Right cardiac atrium (tissue), 5 donors: ENCODE results near the gene BAMBI. TPM values are rescaled to one million over a fixed set of nuclear protein-coding genes. Genes with fewer than 3 reads are reported as not detected.

ENCODE experiments used
- ATAC-seq, 2 donors: fragments of 200-7000 bp; cut with Tn5 transposase; one replicate each; pipeline versions ENCODE4 v1.8.0 to v1.9.1; 2020; ENCODE audit warnings: moderate library complexity in 2 of 2, mild to moderate bottlenecking in 1 of 2
- DNase-seq, 3 donors: peaks; one replicate each; pipeline ENCODE4 v3.0.0-alpha.2; 2020
- H3K27ac ChIP-seq: one replicate; pipeline ENCODE4 v1.5.1; 2013; ENCODE audit warnings: mild to moderate bottlenecking, low read length, control low read depth, moderate library complexity
- H3K27me3 ChIP-seq: one replicate; pipeline ENCODE4 v1.6.1; 2013; ENCODE audit not compliant: control insufficient read depth, insufficient read depth
- H3K4me1 ChIP-seq: one replicate; pipeline ENCODE4 v1.6.1; 2013; ENCODE audit warnings: low read length; ENCODE audit not compliant: control insufficient read depth, insufficient read depth
- H3K4me3 ChIP-seq: one replicate; pipeline ENCODE4 v1.5.1; 2013; ENCODE audit warnings: low read length, control low read depth
- H3K9me3 ChIP-seq: one replicate; pipeline ENCODE4 v1.6.1; 2013; ENCODE audit warnings: low read length; ENCODE audit not compliant: control insufficient read depth
- WGBS: extraction: QIAGEN DNeasy Blood & Tissue Kit; methylation state at CpG from one replicate; pipeline ENCODE4 v1.1.7; 2013; 5-methylcytosine and 5-hydroxymethylcytosine counted together
- intact Hi-C, 4 donors: fragments of 100-400 bp; cut with DNase I; formaldehyde crosslinking; loops; one replicate each; pipeline versions ENCODE4 v1.11.0 to v1.14.0; 2022 to 2023
- polyA plus RNA-seq: library from polyadenylated mRNA; stranded (reverse); fragments of 200-250 nt; gene quantifications from one replicate; pipeline ENCODE4 v1.2.3, GENCODE V29; 2013
- total RNA-seq, 4 donors: library from RNA; stranded (reverse); fragmentation: NEBNext Ultra II Directional; extraction: Animal tissue kit (Norgen Biotek cat#: 25700); gene quantifications; one replicate each; pipeline ENCODE4 v1.2.1, GENCODE V29; 2021
- donor health status: healthy with polysubstance abuse.
- donor health status: DM: no; HTN: yes; CAD: no.
- donor health status: DM: no; HTN: no; CAD: no.
- donor health status: DM: no; HTN: yes; CAD: no; lungs with severe emphysema.
- donor health status: DM: yes; HTN: yes; CAD: no.

Gene BAMBI
- total and polyA plus RNA-seq, 5 donors, result 24.2 to 45.3 (median 35.1) TPM

DNA sequence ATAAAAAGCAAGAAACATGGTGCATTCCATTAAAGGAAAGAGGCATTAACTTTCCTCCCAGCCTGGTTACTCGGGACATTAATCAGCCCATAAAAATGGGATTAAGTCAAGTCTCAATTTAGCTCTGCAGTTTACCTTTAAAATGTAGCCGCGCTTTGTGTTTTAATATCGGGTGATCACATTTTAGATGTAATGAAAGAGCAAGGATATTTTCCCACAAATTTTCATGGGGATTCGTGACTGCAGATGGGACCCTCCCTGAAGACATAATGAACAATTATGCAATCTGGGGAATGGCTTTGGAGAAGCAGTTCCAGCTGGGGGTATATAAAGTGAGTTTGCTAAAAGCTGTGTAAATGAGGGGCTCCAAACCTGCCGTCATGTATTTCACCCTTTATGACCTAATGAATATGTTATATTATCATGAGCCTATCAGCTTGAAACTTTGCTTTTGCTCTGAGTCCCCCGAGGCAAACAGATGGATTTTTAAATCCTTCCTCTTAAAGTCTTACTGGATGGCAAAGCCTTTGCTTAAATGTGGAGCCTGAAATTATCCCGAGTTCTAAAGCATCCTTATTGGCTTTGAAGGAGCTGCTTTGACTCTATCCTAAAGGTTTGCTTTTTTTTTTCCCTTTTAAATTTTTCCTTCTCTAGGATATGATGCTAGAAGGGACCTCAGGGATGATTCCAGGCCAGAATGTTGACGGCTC lies 31.8 kb downstream of the BAMBI start:
- no peak overlapping the region for H3K4me3 ChIP-seq
- ATAC-seq (no peak), DNase-seq (no peak)
- no peaks in the 10 kb centered on the region for H3K9me3 ChIP-seq
- no peaks in the 10 kb centered on the region for H3K4me1 ChIP-seq
- H3K27ac ChIP-seq, result no peak overlapping the region
- 83% methylated on average over 9 of the region's 9 CpGs for WGBS
- intact Hi-C loops, result no loop called here
- no peaks in the 10 kb centered on the region for H3K27me3 ChIP-seq

DNA sequence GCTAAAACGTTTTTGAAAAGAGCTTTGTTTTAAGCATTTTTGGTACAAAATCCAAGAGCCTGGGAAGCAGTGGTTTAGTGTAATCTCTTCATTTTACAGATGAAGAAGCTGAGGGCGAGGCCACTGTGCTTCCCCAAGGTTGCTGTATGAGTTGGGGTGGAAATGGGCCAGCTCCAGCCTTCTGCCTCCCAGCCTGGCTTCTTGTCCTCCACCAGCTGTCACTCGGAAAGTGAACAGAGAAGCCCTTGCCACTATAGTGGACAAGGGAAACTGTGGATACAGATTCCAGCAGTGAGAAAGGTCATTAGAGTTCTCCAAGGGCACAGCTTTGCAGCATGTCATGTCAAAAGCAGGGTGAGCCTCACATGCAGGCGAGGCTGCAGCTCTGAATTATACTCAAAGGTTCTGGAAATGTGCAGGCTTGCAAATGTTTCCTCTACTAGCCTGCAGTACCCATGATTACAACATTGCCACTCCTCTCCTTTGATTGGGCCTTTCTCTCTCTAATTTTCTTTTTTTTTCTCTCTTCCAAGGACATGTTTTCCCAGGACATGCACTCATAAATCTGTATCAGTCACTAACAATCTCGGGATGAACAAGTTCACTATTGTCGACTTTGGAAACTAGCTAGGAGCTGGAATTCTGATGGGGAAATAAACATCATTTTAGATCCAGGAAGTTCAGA lies 33.0 kb downstream of the BAMBI start:
- Histone ChIP-seq H3K9me3 (no peaks in the 10 kb centered on the region), H3K27ac (no peak overlapping the region), H3K4me1 (no peaks in the 10 kb centered on the region), H3K27me3 (no peaks in the 10 kb centered on the region), H3K4me3 (no peak overlapping the region)
- WGBS, result 57% methylated on average over 6 of the region's 6 CpGs
- DNase-seq (peak; percentile 33 to 77 (median 68)), ATAC-seq (peak; percentile 38 to 39)
- intact Hi-C loops, result no loop called here

DNA sequence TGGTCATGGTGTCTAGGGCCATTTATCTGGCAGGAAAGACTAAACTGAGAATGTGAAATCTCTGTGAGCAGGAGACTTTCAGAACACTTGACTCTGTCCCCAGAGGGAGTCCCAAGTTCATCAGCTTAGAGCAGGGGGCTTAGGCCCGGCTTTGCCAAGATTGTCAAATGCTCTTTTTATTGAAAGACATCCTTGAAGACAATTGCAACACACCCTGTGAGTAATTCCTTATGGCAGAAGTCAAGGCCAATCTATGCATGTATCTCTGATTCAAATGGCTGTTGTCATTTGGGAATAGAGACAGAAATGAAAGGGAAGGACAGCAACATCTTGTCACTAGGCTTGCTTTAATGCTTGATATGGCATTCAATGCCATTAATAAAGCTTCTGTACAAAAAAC lies 33.7 kb downstream of the BAMBI start:
- DNase-seq (peak in 1 of 3 donors; percentile 54), ATAC-seq (no peak)
- intact Hi-C loops, result no loop called here
- H3K27ac ChIP-seq, result peak overlapping the region; percentile 46
- no peak overlapping the region for H3K4me3 ChIP-seq
- no peaks in the 10 kb centered on the region for H3K27me3 ChIP-seq
- H3K9me3 ChIP-seq, result no peaks in the 10 kb centered on the region
- WGBS, result 83% methylated on average over 1 of the region's 1 CpG
- no peaks in the 10 kb centered on the region for H3K4me1 ChIP-seq

DNA sequence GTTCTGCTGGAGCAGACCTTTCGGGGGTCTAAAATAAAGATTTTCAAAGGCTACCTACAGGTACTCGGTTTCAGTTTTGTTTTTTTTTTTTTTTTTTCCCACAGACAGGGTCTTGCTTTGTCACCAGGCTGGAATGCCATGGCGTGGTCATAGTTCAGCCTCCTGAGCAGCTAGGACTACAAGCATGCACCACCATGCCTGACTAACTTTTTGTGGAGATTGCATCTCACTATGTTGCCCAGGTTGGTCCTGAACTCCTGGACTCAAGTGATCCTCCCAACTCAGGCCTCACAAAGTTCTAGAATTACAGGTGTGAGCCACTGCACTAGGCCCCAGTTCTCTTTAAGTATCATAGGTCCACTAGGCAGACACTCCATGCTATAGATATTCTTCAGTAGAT lies 34.5 kb downstream of the BAMBI start:
- WGBS, result 94% methylated on average over 3 of the region's 3 CpGs
- no peak for ATAC-seq
- Histone ChIP-seq H3K4me1 (no peaks in the 10 kb centered on the region), H3K9me3 (no peaks in the 10 kb centered on the region), H3K27me3 (no peaks in the 10 kb centered on the region), H3K27ac (no peak overlapping the region), H3K4me3 (no peak overlapping the region)
- DNase-seq, result no peak
- intact Hi-C loops, result no loop called here

DNA sequence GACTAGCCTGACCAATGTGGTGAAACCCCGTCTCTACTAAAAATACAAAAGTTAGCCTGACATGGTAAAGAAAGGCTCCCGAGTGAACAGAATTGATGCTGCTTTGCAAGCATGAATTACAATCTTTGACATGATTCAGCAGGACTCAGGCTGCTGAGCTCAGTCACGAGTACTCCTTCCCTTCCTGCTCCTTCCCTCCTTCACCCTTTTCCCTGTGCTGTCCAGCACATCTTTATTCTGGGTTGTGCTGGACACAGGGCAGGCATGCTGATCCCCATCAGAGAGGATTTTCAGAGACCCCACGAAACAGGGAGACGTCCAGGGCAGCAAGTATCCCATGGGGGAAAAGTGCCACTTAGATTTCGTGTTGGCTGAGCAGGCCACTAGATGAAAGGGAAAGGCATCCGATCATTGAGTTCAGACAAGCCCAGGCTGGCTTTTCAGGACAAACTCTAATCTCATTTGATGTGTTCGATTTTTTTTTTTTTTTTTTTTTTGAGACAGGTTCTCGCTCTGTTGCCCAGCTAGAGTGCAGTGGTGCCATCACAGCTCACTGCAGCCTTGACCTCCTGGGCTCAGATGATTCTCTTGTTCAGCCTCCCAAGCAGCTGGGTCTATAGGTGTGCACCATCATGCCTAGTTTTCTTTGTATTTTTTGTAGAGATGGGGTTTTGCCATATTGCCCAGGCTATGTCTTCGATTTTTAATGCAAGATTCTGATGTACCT lies 36.5 kb downstream of the BAMBI start:
- DNase-seq, result no peak
- ATAC-seq, result no peak
- intact Hi-C loops, result no loop called here
- no peak overlapping the region for H3K4me3 ChIP-seq
- H3K9me3 ChIP-seq, result no peaks in the 10 kb centered on the region
- WGBS, result 87% methylated on average over 10 of the region's 10 CpGs
- no peaks in the 10 kb centered on the region for H3K4me1 ChIP-seq
- no peak overlapping the region for H3K27ac ChIP-seq
- H3K27me3 ChIP-seq, result no peaks in the 10 kb centered on the region

DNA sequence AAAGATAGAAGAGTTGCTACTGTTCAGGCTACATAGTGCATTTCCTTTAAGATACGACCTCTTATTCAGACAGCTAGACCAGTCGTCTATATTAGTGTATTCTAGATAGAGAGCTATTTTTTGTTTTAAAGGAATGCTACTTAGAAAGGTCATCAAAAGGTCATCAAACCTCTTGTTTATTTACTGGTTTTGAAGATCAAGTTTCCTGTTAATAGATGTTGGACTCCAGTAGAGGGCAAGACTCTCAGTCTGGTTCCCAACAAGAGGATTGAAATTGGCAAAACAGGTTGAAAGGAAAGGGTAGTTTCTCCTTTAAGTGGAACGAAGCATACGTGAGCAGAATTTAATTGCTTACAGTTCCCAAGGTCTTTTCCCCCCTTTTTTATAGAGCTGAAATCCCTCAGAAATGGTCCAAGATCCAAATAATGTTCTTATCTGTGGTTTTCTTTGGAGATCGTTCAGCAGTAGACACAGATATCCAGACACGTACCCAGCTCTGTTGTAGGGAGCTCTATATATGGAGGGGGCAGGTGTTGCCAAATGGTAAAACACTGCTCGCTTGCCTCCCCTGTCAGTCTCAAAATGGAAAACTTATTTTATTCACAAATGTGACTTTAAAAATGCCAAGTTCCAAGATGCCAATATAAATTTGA lies 37.2 kb downstream of the BAMBI start:
- Histone ChIP-seq H3K27me3 (no peaks in the 10 kb centered on the region), H3K27ac (no peak overlapping the region), H3K4me1 (no peaks in the 10 kb centered on the region), H3K4me3 (no peak overlapping the region), H3K9me3 (no peaks in the 10 kb centered on the region)
- intact Hi-C loops, result no loop called here
- 35% methylated on average over 7 of the region's 7 CpGs for WGBS
- DNase-seq (no peak), ATAC-seq (peak; percentile 65 to 69)

DNA sequence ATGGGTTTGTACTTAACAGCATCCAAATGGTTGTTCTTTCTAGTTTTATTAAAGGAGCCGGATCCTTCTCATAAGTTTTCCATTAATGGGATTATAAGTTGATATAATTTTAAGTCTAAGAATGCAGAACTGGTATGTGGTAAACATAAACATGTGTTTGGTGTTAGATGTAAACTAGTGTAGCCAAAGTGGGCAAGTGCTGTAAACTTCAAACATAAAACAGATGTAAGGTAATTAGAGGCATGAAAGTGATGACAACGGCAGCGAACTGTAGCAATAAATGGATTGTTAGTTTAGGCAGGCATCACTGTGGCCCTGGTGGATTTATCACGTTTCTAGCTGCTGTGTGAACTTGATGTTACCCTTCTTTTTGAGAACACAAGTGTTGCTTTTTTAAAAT lies 37.9 kb downstream of the BAMBI start:
- intact Hi-C loops, result no loop called here

DNA sequence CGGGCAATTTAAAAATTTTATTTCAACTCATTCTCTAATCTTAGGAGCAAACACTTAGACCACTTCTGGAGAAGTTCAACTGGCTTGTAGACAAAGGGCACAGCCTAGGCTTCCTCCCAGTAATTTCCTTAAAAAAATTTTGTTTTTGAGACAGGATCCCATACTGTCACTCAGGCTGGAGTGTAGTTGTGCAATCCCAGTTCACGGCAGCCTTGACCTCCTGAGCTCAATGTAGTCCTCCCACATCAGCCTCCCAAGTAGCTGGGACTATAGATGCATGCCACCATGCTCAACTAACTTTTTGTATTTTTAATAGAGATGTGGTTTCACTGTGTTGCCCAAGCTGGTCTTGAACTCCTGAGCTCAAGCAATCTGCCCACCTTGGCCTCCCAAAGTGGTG lies 38.4 kb downstream of the BAMBI start:
- DNase-seq (peak in 1 of 3 donors; percentile 59), ATAC-seq (peak; percentile 29 to 30)
- Histone ChIP-seq H3K27ac (no peak overlapping the region), H3K4me1 (no peaks in the 10 kb centered on the region), H3K4me3 (no peak overlapping the region), H3K27me3 (no peaks in the 10 kb centered on the region), H3K9me3 (no peaks in the 10 kb centered on the region)
- 60% methylated on average over 2 of the region's 2 CpGs for WGBS
- intact Hi-C loops, result no loop called here

More for the DNA sequence above, 37.9 kb downstream of the BAMBI start:
- no peaks in the 10 kb centered on the region for H3K27me3 ChIP-seq
- DNase-seq (peak in 1 of 3 donors; percentile 13), ATAC-seq (peak in 1 of 2 donors; percentile 48)
- H3K4me1 ChIP-seq, result no peaks in the 10 kb centered on the region
- H3K27ac ChIP-seq, result no peak overlapping the region
- H3K9me3 ChIP-seq, result no peaks in the 10 kb centered on the region
- WGBS, result 39% methylated on average over 4 of the region's 4 CpGs
- H3K4me3 ChIP-seq, result no peak overlapping the region

DNA sequence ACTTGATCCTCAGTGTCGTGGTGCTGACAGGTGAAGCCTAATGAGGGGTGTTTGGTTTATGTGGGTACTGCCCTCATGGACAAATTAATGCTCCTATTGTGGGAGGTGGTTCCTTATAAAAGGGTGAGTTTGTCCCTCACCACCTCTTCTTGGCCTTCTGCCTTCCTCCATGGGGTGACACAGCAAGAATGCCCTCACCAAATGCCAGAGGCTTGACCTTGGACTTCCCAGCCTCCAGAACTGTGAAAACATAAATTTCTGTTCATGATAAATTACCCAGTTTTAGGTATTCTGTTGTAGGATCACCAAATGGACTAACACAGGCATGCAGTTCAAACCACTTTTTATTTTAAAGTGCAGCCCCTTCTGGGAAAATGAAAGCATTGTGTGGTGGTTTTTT lies 39.4 kb downstream of the BAMBI start:
- no peak overlapping the region for H3K27ac ChIP-seq
- ATAC-seq, result no peak
- 95% methylated on average over 1 of the region's 1 CpG for WGBS
- no peak overlapping the region for H3K4me3 ChIP-seq
- no peak for DNase-seq
- no peaks in the 10 kb centered on the region for H3K9me3 ChIP-seq
- no peaks in the 10 kb centered on the region for H3K4me1 ChIP-seq
- intact Hi-C loops, result no loop called here
- no peaks in the 10 kb centered on the region for H3K27me3 ChIP-seq

DNA sequence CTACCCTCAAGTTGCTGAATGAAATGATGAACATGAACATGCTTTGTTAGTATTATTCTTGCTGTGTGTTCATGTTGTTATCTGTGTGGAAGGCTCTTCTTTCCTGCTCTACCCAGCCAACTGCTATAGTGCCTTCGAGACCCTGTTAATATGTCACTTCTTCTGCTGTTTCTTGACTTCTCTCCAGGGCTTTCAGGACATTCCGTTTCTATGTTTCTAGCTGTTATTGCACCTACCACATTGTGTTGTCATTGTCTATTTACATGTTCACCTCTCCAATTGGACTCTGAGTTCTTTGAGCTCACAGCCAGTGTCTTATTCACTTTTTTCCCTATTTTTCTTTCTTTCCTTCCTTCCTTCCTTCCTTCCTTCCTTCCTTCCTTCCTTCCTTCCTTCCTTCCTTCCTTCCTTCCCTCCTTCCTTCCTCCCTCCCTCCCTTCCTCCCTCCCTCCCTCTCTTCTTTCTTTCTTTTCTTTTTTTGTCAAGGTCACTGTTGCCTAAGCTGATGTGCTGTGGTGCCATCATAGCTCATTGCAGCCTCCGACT lies 40.4 kb downstream of the BAMBI start:
- no peak overlapping the region for H3K27ac ChIP-seq
- intact Hi-C loops, result no loop called here
- no peaks in the 10 kb centered on the region for H3K27me3 ChIP-seq
- DNase-seq (no peak), ATAC-seq (no peak)
- no peaks in the 10 kb centered on the region for H3K9me3 ChIP-seq
- WGBS, result 75% methylated on average over 3 of the region's 3 CpGs
- H3K4me1 ChIP-seq, result no peaks in the 10 kb centered on the region
- H3K4me3 ChIP-seq, result no peak overlapping the region
